Left lung (tissue), 14 donors: ENCODE measurements around the gene SH3PXD2B. TPM values are rescaled to one million over a fixed set of nuclear protein-coding genes. Genes with fewer than 3 reads are reported as not detected.

Experiments
- ATAC-seq: fragments of 200-7000 bp; cut with Tn5 transposase; one replicate; pipeline ENCODE4 v1.9.1; 2020; ENCODE audit warnings: moderate library complexity
- DNase-seq, 4 donors: peaks; one replicate each; pipeline ENCODE4 v3.0.0-alpha.2; 2013 to 2020
- H3K27ac ChIP-seq, 2 donors: fragments of 200-600 bp; sonication (generic) in 1 of 2; one replicate each; pipeline versions ENCODE4 v1.5.0 to v1.8.0; 2020 to 2021
- H3K27me3 ChIP-seq, 2 donors: fragments of 200-600 bp; sonication (generic) in 1 of 2; one replicate each; pipeline versions ENCODE4 v1.5.0 to v1.8.0; 2020 to 2021
- H3K36me3 ChIP-seq, 2 donors: fragments of 200-600 bp; sonication (generic) in 1 of 2; one replicate each; pipeline versions ENCODE4 v1.5.0 to v1.8.0; 2020 to 2021
- H3K4me1 ChIP-seq, 2 donors: fragments of 200-600 bp; one replicate each; pipeline ENCODE4 v1.8.0; 2021
- H3K4me3 ChIP-seq, 2 donors: fragments of 200-600 bp; sonication (generic) in 1 of 2; one replicate each; pipeline versions ENCODE4 v1.5.0 to v1.8.0; 2020 to 2021; ENCODE audit warnings: mild to moderate bottlenecking in 1 of 2
- H3K9me3 ChIP-seq, 2 donors: fragments of 200-600 bp; sonication (generic) in 1 of 2; one replicate each; pipeline versions ENCODE4 v1.5.0 to v1.8.0; 2020 to 2021
- intact Hi-C, 2 donors: fragments of 100-400 bp; cut with DNase I; formaldehyde crosslinking; loops; one replicate each; pipeline versions ENCODE4 v1.11.2 to v1.14.2; 2022
- long read RNA-seq, 12 donors: library from polyadenylated mRNA in 2 of 12; unstranded in 2 of 12; transcript quantifications; one replicate each; pipeline ENCODE4 v2.0.0 and lab custom pipeline, GENCODE V29; 2019 to 2026
- polyA plus RNA-seq, 6 donors: library from polyadenylated mRNA; unstranded; fragments of 120-200 nt; gene quantifications; one replicate each; pipeline ENCODE4 v1.2.1, GENCODE V29; 2013; ENCODE audit not compliant: insufficient read length in 6 of 6
- total RNA-seq, 2 donors: library from RNA; stranded (reverse); fragmentation: NEBNext Ultra II Directional; extraction: Animal tissue kit (Norgen Biotek cat#: 25700); gene quantifications; one replicate each; pipeline ENCODE4 v1.2.1, GENCODE V29; 2021
- TF ChIP-seq, protein P1 (sequence below), 2 donors: fragments of 200-600 bp; sonication (generic) in 1 of 2; IDR thresholded peaks; one replicate each; pipeline versions ENCODE4 v1.5.0 to v1.8.0; 2021; ENCODE audit warnings: antibody characterized with exemption in 2 of 2
- donor health status: DM: no; HTN: yes; CAD: no.
- donor health status: DM: no; HTN: no; CAD: no.

SH3PXD2B gene
- total RNA-seq = 10 to 100 TPM; 50.7 to 57.5 TPM
- 10 to 100 TPM; 35.4 to 48.2 (median 41.2) TPM for polyA plus RNA-seq
- long read RNA-seq, donor 1, full-length matches to known transcripts = 5 of 5 reads
- long read RNA-seq, donor 1, partial matches to known transcripts = 0 of 5 reads
- long read RNA-seq, donor 1, other reads (novel, unspliced or antisense) = 0 of 5 reads
- long read RNA-seq, donor 2, full-length matches to known transcripts = 6 of 6 reads
- long read RNA-seq, donor 2, partial matches to known transcripts = 0 of 6 reads
- long read RNA-seq, donor 2, other reads (novel, unspliced or antisense) = 0 of 6 reads
- long read RNA-seq, donor 3, full-length matches to known transcripts = 2 of 2 reads
- long read RNA-seq, donor 3, partial matches to known transcripts = 0 of 2 reads
- long read RNA-seq, donor 3, other reads (novel, unspliced or antisense) = 0 of 2 reads
- long read RNA-seq, donor 4, full-length matches to known transcripts = 1 of 5 reads
- long read RNA-seq, donor 4, partial matches to known transcripts = 3 of 5 reads
- long read RNA-seq, donor 4, other reads (novel, unspliced or antisense) = 1 of 5 reads
- long read RNA-seq, donor 5, full-length matches to known transcripts = 3 of 3 reads
- long read RNA-seq, donor 5, partial matches to known transcripts = 0 of 3 reads
- long read RNA-seq, donor 5, other reads (novel, unspliced or antisense) = 0 of 3 reads
- long read RNA-seq, donor 6, full-length matches to known transcripts = 2 of 2 reads
- long read RNA-seq, donor 6, partial matches to known transcripts = 0 of 2 reads
- long read RNA-seq, donor 6, other reads (novel, unspliced or antisense) = 0 of 2 reads
- long read RNA-seq, donor 7, full-length matches to known transcripts = 1 of 1 reads
- long read RNA-seq, donor 7, partial matches to known transcripts = 0 of 1 reads
- long read RNA-seq, donor 7, other reads (novel, unspliced or antisense) = 0 of 1 reads
- long read RNA-seq, donor 8, full-length matches to known transcripts = 3 of 3 reads
- long read RNA-seq, donor 8, partial matches to known transcripts = 0 of 3 reads
- long read RNA-seq, donor 8, other reads (novel, unspliced or antisense) = 0 of 3 reads
- long read RNA-seq, donor 9 = 0 reads
- long read RNA-seq, donor 10, partial matches to known transcripts = 3 of 9 reads
- long read RNA-seq, donor 10, other reads (novel, unspliced or antisense) = 5 of 9 reads
- long read RNA-seq, donor 11, full-length matches to known transcripts = 3 of 23 reads
- long read RNA-seq, donor 11, partial matches to known transcripts = 20 of 23 reads
- long read RNA-seq, donor 11, other reads (novel, unspliced or antisense) = 0 of 23 reads
- long read RNA-seq, donor 12, full-length matches to known transcripts = 1 of 1 reads
- long read RNA-seq, donor 12, partial matches to known transcripts = 0 of 1 reads
- long read RNA-seq, donor 12, other reads (novel, unspliced or antisense) = 0 of 1 reads

DNA sequence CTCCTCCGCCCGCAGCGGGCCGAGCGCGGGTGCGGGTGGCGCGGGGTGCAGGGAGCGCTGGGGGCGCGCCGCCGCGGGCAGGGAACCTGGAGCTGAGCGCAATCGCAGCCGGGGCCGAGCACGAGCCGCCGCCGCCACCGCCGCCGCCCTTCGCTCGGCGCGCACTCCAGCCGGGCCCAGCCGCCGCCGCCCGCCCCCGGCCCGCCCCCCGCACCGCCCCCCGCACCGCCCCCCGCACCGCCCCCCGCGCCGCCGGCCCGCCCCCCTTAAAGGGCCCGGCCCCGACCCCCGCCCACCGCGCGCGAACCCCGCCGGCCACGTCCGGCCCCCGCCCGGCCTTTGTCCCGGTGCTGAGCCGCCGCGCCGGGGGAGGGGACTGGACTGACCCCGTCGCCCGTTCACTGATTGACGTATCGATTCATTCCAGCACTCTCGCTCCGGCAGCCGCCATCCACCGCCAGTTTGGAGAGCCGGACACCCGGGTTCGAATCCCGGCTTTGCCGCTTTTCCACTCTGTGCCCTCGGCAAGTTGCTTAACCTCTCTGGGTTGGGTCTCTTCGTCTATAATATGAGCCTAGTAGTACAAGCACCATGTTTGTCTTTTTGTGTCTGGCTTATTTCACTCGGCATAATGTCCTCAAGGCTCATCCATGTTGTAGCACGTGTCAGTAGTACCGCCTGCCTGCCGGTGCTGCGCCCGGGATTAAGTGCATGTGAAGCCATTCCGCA is at the start of gene SH3PXD2B:
SH3PXD2B (minus strand) TSS at position 168 of the 729 bp plus-strand sequence. CDS start 173 bp downstream, outside the sequence.
- no peaks in the 10 kb centered on the region for H3K36me3 ChIP-seq
- peak within 1 kb of the TSS; percentile 67 to 73 for H3K4me3 ChIP-seq
- H3K4me1 ChIP-seq = peaks cover 15 to 56% of the 10 kb centered on the region in 2 donors
- peaks cover 0 to 30% of the 10 kb centered on the region in 2 donors for H3K27me3 ChIP-seq
- no peaks in the 10 kb centered on the region for H3K9me3 ChIP-seq
- ATAC-seq = peak; percentile 55
- TF ChIP-seq, protein P1, sequence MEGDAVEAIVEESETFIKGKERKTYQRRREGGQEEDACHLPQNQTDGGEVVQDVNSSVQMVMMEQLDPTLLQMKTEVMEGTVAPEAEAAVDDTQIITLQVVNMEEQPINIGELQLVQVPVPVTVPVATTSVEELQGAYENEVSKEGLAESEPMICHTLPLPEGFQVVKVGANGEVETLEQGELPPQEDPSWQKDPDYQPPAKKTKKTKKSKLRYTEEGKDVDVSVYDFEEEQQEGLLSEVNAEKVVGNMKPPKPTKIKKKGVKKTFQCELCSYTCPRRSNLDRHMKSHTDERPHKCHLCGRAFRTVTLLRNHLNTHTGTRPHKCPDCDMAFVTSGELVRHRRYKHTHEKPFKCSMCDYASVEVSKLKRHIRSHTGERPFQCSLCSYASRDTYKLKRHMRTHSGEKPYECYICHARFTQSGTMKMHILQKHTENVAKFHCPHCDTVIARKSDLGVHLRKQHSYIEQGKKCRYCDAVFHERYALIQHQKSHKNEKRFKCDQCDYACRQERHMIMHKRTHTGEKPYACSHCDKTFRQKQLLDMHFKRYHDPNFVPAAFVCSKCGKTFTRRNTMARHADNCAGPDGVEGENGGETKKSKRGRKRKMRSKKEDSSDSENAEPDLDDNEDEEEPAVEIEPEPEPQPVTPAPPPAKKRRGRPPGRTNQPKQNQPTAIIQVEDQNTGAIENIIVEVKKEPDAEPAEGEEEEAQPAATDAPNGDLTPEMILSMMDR (IDR thresholded peaks at IDR 0.05) = no peak
- peak within 1 kb of the TSS; percentile 48 to 71 for H3K27ac ChIP-seq
- intact Hi-C loops = no loop called here
- DNase-seq = peak in 3 of 4 donors; percentile 38 to 88 (median 72)

DNA sequence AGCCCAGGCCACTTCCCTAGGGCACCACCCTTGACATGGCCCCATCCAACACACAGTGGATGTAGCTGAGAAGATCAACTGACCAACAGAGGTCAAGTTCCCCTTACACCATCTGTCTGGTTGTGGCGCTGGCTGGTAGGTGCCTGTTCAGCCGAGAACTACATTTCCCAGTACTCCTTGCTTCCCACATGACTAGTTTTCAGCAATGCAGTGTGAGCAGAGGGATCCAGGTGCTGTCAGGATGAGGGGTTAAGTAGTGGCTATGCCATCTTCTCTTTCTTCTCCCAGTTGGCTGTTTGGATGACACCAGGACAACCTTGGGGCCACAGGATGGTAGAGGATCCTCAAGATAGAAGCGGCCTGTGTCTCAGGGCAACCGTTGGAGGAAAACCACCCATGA is 48.6 kb upstream of the SH3PXD2B start:
- H3K4me1 ChIP-seq = peaks cover 0 to 10% of the 10 kb centered on the region in 2 donors
- no peak overlapping the region for H3K4me3 ChIP-seq
- H3K27me3 ChIP-seq = no peaks in the 10 kb centered on the region
- H3K9me3 ChIP-seq = no peaks in the 10 kb centered on the region
- no peaks in the 10 kb centered on the region for H3K36me3 ChIP-seq
- H3K27ac ChIP-seq = no peak overlapping the region
- intact Hi-C loops = loop anchor here in 1 of 2 donors (10.0 kb wide), 1 partner anchor 52 kb away; no protein-coding TSS in a partner anchor
- TF ChIP-seq, protein P1 (IDR thresholded peaks at IDR 0.05) = no peak
- DNase-seq (peak in 1 of 4 donors; percentile 13), ATAC-seq (no peak)

DNA sequence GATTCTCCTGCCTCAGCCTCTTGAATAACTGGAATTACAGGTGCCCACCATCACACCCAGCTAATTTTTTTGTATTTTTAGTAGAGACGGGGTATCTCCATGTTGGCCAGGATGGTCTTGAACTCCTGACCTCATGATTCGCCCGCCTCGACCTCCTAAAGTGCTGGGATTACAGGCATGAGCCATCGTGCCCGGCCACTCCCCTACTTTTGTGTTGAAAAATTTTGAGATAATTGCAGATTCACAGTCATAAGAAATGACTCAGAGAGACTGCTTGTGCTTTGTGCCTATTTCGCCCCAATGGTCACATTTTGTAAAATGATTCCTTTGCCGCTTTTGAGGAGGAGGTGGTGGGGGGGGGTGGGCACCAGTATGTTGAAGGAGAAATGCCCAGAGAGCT is 48.1 kb upstream of the SH3PXD2B start:
- H3K4me1 ChIP-seq = peaks cover 0 to 10% of the 10 kb centered on the region in 2 donors
- TF ChIP-seq, protein P1 (IDR thresholded peaks at IDR 0.05) = no peak
- no peaks in the 10 kb centered on the region for H3K27me3 ChIP-seq
- H3K36me3 ChIP-seq = no peaks in the 10 kb centered on the region
- no peak overlapping the region for H3K27ac ChIP-seq
- DNase-seq = peak in 1 of 4 donors; percentile 10
- no peaks in the 10 kb centered on the region for H3K9me3 ChIP-seq
- no peak for ATAC-seq
- H3K4me3 ChIP-seq = no peak overlapping the region
- intact Hi-C loops = loop anchor here in 1 of 2 donors (10.0 kb wide), 1 partner anchor 52 kb away; no protein-coding TSS in a partner anchor

DNA sequence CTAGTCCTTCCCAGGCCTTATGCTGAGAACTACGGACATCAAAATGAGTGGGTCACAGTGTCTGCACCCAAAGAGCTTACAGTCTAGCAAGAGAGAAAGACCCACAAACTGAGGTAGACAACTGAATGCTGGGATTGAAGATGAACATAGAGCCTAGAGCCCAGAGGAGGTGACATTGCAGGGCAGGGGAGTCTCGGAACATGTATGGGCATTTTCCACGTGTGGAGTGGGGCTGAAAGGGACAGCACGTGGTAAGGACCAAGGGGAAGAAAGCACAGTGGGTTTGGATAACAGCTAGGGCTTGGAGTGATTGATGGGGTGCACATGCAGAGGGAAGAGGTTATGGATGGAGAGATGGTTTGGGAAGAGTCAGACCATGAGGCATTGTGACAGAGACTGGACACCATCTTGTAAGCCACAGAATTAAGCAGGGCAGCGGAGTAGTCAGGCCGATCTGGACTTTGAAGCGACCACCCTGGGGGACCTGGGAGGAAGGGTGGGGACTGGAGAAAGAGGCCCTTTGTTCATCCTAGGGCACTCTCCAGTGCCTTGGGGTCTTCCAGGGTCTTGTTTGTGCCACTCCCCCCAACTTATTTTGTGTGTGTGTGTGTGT is 47.5 kb upstream of the SH3PXD2B start:
- peak in 1 of 4 donors; percentile 17 for DNase-seq
- ATAC-seq = no peak
- intact Hi-C loops = loop anchor here in 1 of 2 donors (10.0 kb wide), 1 partner anchor 53 kb away; no protein-coding TSS in a partner anchor
- no peaks in the 10 kb centered on the region for H3K36me3 ChIP-seq
- H3K4me1 ChIP-seq = peaks cover 0 to 13% of the 10 kb centered on the region in 2 donors
- no peak overlapping the region for H3K4me3 ChIP-seq
- no peaks in the 10 kb centered on the region for H3K9me3 ChIP-seq
- H3K27ac ChIP-seq = no peak overlapping the region
- H3K27me3 ChIP-seq = no peaks in the 10 kb centered on the region
- TF ChIP-seq, protein P1 (IDR thresholded peaks at IDR 0.05) = no peak
